Activated naive CD8-positive, alpha-beta T cell treated with anti-CD3 and anti-CD28 coated beads, Interleukin-2, amount 50 U/mL, for 16 hours (primary cell): ENCODE results near the gene CCDC110.
"Not testable (repeated sequence)": the region's sequence is repeated elsewhere in the genome, so short reads cannot be mapped to it uniquely, and the experiment has no call there.

Source experiments
- DNase-seq: peaks from one replicate; pipeline ENCODE4 v3.0.0-alpha.2; 2020; ENCODE audit warnings: low read depth, low spot score

The CCDC110 gene

DNA sequence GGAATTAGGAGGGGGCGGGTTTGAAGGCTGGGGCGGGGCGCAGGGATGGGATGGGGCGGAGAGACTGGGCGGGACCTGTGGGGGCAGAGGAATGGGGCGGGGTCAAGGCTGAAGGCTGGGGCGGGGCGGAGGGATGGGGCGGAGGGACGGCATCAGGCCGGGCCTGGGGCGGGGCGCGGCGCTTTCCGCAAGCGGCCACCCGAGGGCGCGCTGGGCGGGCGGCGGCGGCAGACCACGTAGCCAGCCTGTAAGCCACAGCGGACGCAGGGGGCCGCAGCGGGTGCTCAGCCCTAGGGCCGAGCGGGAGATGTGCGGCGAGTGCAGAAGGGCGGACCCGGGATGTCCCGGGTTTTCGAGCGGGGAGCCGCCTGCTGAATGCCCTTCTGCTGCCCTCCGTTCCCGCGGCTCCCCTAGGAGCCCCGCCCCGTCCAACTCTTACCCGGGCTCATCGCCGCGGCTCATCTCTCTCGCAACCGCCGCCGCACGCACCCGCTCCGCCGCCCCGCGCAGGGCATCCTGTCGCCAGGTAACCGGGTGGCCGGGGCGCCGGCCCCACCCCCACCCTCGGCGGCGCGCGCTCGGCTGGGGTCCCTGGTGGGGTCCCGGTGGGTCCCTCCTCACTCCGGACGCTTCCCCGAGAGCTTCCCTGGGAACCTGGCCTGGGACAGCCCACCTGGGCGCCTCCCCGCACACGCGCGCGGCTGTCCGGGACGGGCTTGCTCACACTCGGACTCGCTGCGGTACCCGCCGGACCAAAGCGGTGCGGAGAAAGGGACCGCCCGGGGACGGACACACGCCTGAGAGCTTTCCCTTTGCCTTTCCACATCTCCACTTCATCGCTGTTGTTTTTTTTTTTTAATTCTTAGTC lies at the start of gene CCDC110:
TSS of gene CCDC110 (minus strand) at position 499 of the 868 bp plus-strand sequence. CDS start at position 449, 50 bp downstream.
- DNase-seq: peak; percentile 77

DNA sequence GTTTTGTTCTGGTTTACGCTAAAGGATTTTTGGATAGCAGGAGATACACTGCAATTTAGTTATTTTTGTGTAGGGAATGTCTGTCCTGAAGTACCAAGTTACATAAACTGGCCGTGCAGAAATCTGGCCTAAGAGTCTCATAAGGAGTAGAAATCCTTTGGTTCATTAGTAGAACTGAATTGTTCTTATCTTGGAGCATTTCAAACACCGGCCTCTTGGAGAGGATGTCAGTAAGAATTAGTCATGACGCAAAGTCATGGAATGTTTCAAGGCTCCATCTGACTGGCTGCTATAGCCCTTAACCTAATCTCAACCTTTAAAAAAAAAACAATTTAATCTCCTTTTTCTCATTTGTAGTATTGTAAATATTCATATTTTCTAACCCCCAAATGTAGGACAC lies 48.6 kb upstream of the CCDC110 start:
- DNase-seq: no peak

DNA sequence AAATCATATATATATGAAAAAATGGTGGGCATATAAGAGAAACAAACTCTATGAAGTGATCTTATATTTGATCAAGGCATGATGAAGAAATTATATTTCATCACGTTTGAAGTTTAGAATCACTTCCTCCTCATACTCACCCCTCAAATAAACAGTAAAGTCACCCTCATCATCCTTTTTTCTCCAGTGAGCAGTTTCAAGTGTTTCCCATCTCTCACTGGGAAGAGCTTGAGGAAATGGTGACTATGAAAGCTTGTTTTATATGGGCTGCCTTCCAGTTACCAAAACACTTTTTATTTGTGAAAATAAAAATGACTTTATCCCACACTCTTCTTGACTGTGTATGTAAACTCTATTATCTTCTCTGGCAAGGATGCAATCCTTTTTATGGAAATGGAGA lies 47.0 kb upstream of the CCDC110 start:
- DNase-seq: no peak

- no peak for DNase-seq
Observed at GRCh38 chr4:185518069-185518468, 46.5 kb upstream of the CCDC110 start.

- DNase-seq: no peak
Observed at GRCh38 chr4:185515248-185515647, 43.7 kb upstream of the CCDC110 start.

- DNase-seq: no peak
Observed at GRCh38 chr4:185514182-185514697, 42.7 kb upstream of the CCDC110 start.

GRCh38 chr4:185513489-185514181 lies 42.1 kb upstream of the CCDC110 start:
- DNase-seq: no peak

GRCh38 chr4:185512516-185512915 lies 41.0 kb upstream of the CCDC110 start:
- no peak for DNase-seq

- not testable (repeated sequence) for DNase-seq
Observed at GRCh38 chr4:185511243-185511642, 39.7 kb upstream of the CCDC110 start.

GRCh38 chr4:185510806-185511205 lies 39.3 kb upstream of the CCDC110 start:
- DNase-seq: no peak

DNA sequence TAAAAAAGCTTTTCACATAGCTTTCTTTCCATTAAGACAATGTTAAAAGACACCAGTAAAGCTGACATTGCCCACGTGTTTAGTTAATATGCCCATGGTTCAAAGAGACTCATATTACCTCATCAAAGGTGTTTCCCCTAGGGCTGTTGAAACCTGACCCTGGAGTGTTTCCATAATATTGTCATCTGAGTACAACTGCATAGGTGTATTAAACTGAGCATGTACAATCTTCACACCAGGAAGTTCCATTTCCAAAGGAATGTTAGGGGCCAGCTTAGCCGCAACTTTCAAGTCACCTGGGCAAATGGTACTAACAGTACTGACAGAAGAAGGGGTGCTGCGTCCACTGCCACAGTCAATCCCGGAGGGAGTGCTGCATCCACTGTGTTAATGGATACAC lies 36.6 kb upstream of the CCDC110 start:
- DNase-seq: no peak

DNA sequence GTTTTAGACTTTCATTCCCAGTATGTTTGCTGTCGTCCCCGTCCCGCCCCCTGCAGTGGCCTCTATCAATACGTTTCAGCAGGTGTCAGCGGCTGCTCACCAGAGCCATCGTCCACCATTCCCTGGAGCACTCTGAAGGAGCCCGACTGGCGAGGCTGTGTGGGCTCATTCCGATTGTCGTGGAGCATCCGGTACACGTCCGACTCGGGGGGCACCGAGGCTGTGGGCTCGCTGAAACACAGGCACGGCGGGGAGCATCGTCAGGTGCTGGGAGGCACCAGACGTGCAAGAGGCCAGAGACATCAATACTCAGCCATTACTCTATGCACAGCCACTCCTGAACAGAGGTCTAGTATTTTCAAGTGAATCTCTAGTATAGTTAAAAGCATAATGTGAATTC lies 34.9 kb upstream of the CCDC110 start:
- no peak for DNase-seq

- no peak for DNase-seq
Observed at GRCh38 chr4:185504098-185505047, 32.8 kb upstream of the CCDC110 start.

- no peak for DNase-seq
Observed at GRCh38 chr4:185502386-185502785, 30.9 kb upstream of the CCDC110 start.

DNA sequence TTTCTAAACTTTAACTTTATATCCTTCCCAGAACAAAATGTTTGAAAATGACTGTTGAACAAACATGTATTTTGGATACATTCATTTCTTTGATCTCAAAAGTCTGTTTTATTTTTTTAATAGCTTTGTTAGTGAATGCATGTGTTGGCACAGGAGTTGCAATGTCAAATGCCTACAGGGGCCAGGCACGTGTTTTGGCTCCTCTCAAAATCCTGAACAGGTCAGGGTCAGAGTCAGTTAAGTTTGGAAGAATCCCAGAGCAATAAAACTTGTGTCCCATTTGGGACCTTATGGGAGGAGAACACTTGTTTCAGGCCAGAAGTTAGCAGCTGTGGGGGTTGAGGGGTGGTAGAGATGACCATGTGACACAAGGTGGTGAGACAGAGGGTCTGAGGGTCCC lies 29.0 kb upstream of the CCDC110 start:
- no peak for DNase-seq

DNA sequence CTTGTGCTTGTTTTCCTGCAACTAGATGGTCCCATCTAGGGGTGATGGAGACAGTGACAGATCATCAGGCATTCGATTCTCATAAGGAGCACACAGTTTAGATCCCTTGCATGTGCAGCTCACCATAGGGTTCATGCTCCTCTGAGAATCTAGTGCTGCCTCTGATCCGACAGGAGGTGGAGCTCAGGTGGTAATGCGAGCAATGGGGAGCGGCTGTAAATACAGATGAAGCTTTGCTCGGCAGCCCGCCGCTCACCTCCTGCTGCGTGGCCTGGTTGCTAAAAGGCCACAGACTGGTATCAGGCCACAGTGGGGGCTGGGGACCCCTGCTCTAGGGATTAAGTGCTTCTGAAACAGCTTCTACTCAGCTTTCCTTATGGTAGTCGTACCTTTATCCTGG lies 28.5 kb upstream of the CCDC110 start:
- no peak for DNase-seq

DNA sequence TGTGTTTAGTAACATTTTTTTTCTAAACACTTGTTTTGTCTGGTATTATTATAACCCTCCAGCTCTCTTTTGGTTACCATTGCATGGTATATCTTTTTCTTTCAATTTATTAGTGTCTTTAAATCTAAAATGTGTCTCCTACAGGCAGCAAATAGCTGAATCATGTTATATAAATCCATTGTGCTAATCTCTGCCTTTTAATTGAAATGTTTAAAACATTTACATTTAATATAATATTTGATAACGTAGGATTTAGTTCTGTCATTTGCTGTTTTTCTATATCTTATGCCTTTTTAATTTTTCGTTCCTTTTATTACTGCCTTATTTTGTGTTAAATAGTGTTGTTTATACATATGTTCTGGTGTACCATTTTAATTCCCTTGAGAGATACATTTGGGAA lies 17.1 kb upstream of the CCDC110 start:
- no peak for DNase-seq

DNA sequence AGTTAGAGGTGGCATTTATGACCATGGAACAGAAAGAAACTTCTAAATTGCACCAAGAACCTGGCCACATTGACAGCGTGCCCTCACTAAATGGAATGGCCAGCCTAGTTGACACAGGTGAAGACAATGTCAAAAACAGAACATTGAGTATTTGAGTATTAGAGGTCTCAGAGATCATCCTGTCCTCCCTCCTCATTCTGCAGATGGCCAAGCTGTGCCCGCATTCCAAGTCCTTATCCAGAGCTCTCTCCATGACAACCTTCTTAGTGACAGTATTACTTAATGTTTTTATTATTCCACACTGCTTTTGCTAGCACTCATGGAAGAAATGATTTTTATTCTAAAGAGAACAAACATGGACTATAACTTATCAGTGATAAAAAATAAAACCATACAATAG lies 9.9 kb upstream of the CCDC110 start:
- no peak for DNase-seq

DNA sequence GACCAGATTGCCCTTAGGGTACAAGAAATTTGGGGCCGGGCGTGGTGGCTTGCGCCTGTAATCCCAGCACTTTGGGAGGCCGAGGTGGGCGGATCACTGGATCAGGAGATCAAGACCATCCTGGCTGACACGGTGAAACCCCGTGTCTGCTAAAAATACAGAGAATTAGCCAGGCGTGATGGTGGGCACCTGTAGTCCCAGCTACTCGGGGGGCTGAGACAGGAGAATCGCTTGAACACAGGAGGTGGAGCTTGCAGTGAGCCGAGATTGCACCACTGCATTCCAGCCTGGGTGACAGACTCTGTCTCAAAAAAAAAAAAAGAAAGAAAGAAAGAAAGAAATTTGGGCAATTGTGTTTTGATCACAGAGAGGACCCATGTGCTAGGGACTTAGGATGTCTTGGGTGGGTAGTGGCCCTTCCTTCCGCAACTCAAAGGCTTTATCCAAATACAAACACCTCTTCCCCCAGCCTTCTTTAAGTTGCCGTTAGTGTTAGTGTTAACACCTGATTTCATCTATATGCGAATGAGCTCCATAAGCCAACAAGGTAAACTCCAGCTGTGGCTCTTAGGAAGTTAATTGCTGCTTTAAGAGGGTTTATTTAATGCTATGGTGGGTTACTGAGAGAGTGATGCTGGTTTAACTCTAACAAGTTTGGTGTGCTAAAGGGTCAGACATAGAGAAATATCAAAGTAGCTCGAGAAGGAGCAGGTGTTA lies 8.6 kb upstream of the CCDC110 start:
- no peak for DNase-seq

DNA sequence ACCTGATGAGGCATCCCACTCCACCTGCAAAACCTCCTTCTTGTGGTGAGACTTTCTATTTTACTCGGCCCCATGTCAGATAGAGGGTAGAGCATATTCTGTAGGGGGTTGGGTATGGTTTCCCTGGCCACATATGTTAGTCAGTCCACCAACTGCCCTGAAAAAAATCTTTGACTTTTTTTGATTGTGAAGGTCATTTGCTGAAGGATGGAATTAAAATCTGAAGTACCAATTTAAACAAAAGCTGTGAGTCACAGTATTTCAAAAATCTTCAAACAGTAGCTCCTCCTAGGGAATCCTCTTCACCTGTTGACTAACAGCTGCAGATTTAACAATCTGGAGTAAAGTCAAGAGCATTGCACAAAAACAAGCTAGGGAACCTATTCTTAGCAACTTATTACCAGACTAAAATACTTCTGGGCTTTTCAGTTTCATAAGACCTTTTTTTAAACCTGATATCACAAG lies 8.0 kb upstream of the CCDC110 start:
- no peak for DNase-seq

GRCh38 chr4:185473247-185473646 lies 1.7 kb upstream of the CCDC110 start:
- no peak for DNase-seq
